GM19467 (cell line): ENCODE data around the gene KITLG.
"Not testable (repeated sequence)": the region's sequence is repeated elsewhere in the genome, so short reads cannot be mapped to it uniquely, and the experiment has no call there.

ENCODE experiments used
- ATAC-seq: cut with Tn5 transposase; IDR thresholded peaks from one replicate; pipeline ENCODE4 v1.9.1; 2021; ENCODE audit warnings: mild to moderate bottlenecking, moderate library complexity; ENCODE audit not compliant: unreplicated experiment

Gene KITLG, protein sequence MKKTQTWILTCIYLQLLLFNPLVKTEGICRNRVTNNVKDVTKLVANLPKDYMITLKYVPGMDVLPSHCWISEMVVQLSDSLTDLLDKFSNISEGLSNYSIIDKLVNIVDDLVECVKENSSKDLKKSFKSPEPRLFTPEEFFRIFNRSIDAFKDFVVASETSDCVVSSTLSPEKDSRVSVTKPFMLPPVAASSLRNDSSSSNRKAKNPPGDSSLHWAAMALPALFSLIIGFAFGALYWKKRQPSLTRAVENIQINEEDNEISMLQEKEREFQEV

GRCh38 chr12:88580051-88580871 lies at the start of gene KITLG:
Gene KITLG, minus strand, starts transcription at chr12:88580471. Its CDS starts 193 bp downstream, at chr12:88580278.
- ATAC-seq: no peak

DNA sequence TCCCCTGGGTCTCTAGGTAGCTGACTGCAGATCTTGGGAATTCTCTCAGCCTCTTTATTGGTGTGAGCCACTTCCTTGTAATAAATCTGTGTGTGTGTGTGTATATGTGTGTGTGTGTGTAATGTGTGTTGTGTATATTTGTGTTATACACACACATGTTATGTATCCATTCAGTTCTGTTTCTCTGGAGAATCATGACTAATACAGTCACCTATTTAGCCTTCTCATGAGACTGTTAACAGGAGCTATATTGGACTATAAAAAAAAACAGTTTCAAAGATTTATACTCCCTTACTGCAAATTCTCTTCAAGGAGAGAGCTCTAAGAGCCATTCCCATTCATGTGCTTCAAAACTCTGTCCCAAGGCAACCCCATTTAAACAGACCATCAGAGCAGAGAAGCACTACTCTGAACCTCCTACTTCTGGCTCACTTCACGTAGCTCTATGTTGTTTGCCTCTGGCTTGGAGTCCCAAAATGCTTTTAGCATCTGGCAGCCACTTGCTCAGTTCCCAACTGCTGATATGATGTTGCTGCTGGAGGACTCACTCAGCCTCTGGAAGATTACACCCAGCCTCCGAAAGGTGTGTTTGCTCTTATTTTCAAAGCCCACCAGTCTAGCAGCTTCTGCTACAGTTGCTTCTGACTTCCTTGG lies 48.7 kb upstream of the KITLG start:
- ATAC-seq: no peak

GRCh38 chr12:88628035-88628434 lies 47.8 kb upstream of the KITLG start:
- ATAC-seq: not testable (repeated sequence)

GRCh38 chr12:88627501-88627900 lies 47.2 kb upstream of the KITLG start:
- no peak for ATAC-seq

- no peak for ATAC-seq
Observed at GRCh38 chr12:88625356-88625755, 45.1 kb upstream of the KITLG start.

GRCh38 chr12:88624911-88625310 lies 44.6 kb upstream of the KITLG start:
- no peak for ATAC-seq

DNA sequence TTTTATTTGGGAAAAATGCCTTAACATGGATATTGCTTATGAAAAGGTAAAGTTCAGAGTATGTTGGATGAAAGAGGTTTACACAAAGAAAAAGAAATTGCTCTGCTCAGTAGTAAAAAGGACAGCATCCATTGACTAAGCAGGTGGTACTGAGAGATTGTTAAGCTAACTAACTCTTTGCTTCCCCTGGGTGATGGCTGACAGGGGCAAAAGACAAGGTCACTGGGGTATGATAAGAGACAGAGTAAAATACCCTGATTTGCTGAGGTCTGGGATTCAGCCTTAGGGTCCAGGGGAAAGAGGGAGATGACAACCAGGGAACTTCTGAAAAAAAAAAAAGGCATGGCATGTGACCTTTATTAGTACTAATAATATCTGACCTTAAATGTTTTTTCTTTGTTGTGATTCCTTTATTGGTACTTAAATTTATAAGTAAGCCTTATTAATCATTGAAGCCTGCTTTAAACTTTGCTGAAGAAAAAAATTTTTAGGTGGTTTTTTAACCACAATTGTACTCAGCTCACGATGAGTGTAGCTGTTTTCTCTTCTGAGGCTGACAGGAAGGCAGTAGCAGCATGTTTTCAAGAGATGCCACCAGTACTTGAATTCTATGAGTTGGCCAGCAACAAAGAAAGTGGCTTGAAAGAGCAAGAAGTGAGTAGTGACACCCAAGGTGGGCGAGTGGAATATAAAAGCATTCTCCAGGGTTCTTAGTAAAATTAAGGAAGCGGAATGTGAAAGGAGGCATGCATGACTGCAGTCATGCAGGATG lies 43.7 kb upstream of the KITLG start:
- no peak for ATAC-seq

- no peak for ATAC-seq
Observed at GRCh38 chr12:88617352-88617751, 37.1 kb upstream of the KITLG start.

DNA sequence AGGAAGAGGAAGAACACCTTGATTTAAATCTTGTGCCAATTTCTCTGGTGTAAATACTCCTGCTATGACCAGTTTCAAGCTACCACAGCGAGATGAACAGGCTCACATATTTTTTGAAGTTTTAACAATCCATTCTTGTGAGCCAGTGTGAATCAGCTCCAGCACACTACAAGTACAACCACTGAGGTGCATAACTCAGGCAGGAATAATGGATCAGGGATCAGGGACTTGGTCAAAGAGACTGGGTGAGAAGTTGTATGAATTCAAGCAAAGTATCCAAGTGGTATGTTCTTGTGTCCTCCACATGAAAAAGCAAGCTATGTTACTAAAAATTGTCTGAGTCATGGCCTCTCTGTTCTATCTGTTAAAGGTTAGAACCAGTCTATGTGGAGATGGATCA lies 35.2 kb upstream of the KITLG start:
- ATAC-seq: no peak

- ATAC-seq: no peak
Observed at GRCh38 chr12:88604646-88605045, 24.4 kb upstream of the KITLG start.

GRCh38 chr12:88600272-88600671 lies 20.0 kb upstream of the KITLG start:
- ATAC-seq: no peak

GRCh38 chr12:88597365-88597764 lies 17.1 kb upstream of the KITLG start:
- ATAC-seq: no peak

DNA sequence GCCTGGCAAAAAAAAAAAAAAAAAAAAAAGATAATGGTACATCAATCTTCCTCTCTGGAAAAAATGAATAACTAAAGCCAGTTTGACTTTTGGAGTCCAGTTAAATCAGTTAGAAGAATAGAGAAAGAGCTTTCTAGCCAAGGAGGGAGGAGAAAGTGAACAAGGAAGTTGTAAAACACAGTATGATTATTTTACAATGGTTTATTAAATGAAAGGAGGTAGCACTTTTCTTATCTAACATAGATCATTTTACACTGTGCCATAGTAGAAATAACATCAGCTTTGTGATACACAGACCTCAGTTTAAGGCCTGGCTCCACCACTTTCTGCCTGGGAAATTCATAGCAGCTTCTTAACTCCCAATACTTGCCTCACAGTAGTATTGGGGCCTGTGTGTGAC lies 15.4 kb upstream of the KITLG start:
- no peak for ATAC-seq

- ATAC-seq: no peak
Observed at GRCh38 chr12:88594780-88595179, 14.5 kb upstream of the KITLG start.

DNA sequence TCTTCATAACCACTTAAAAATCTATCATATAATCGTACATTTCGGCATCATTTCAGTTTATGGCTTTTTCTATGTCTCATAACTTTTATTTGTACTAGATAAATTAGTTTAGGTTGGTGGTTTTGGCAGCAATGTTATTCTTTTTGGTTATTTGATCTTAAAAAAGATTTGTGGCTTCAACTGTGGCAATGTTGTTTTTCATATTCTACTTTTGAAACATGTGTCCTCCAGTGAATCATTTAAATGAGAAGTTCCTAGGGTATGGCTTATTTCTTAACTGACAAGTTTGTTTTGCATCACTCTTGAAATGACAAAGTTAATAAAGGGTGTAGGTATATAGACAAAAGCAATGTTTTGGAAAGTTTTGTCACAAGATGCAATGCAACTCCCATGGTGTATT lies 11.1 kb upstream of the KITLG start:
- no peak for ATAC-seq

GRCh38 chr12:88590851-88591250 lies 10.6 kb upstream of the KITLG start:
- no peak for ATAC-seq

- no peak for ATAC-seq
Observed at GRCh38 chr12:88585077-88585476, 4.8 kb upstream of the KITLG start.

DNA sequence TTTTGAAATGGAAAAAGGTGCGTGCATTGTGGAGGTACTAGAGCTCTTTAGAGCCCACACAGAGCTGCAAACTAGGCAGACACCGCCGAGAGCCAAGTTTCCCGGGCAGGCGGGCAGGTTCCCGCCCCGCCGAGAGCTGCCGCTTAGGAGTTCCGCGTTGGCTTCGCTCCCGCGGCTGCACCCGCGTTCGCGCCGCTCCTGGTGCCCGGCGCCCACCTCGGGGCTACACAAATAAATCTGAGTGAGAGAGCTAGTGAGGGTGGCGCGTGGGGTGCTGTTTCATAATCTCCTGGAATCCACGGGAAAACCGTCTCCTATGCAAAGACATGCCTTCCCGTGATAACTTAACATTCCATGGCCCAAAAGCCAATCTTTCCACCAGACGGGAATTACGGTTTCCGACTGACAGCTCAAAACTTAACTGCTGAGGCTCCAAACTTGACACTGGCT lies 645 bp downstream of the KITLG start:
- no peak for ATAC-seq

DNA sequence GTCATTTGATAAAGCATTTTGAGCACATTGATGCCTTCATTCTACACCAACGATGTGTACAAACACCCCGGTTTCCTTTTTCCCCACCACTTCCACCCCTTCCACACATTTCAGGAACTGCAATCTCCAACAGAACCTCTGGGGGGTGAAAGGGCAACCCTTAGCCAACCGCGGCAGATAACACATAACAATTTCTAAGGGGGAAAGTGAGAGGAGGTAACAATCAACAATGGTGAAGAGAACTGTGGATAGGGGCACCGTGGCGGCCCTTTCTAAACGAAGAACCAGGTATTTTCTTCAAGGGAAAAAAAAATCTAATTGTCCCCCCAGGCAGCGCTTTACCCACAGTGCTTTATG lies 1.1 kb downstream of the KITLG start:
- no peak for ATAC-seq

DNA sequence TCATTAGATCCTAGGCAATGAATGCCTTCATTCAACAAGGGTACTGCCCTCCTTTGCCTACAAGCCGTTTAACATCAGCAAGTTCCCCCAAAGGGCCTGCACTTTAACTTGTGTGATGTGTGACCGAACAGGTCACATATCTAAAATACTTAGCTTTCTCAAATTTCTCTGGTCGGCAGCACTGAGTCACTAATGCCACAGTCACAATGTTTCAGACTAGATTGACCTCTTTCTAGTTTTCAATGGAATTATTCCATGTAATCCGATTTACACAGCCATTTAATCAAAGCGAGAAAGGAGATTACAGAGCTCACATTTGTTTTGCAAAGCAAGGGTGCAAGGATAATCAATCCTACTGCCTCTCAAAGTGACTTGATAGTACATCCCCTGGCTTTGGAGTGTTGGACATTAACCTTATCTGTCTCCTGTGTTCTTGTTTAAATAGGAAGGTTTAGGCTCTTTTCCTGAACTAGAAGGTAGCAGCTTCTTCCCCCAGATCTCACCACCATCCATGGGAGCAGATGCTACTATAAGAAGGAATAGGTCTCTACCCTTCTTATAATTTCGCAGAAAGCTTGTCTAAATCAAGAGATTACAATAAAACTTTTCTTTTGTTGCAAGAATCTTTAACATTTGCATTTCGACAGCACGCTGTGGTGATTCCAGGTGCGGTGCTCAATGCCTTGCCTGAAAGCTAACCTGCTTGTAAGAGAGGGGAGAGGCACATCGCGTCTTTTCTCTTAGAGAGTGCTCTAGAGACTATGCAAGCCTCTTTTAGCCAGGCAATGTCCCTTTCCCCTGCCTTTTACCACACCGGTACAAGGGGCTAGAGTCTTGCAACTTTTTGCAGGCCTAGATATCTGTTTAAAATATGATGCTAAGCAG lies 1.8 kb downstream of the KITLG start:
- no peak for ATAC-seq
